Activated T-helper 17 cell treated with anti-CD3 and anti-CD28 coated beads, Interleukin-2, amount 50 U/mL, for 72 hours (primary cell): ENCODE data around the gene PDE6A. TPM values are rescaled to one million over a fixed set of nuclear protein-coding genes. Genes with fewer than 3 reads are reported as not detected.
A peak's percentile ranks its signal among the peaks of the same experiment; 100 is the strongest.

Experiments used
- ATAC-seq: fragments of 150-1000 bp; cut with Tn5 transposase; replicated peaks from 2 replicates; pipeline ENCODE4 v1.10.0; 2021; ENCODE audit warnings: mild to moderate bottlenecking, moderate library complexity
- H3K27ac Mint-ChIP-seq: one replicate; pipeline ENCODE4 v1.8.0; 2022; ENCODE audit warnings: mixed read lengths
- H3K27me3 Mint-ChIP-seq: one replicate; pipeline ENCODE4 v1.8.0; 2022; ENCODE audit warnings: mixed read lengths
- H3K36me3 Mint-ChIP-seq: one replicate; pipeline ENCODE4 v1.8.0; 2022; ENCODE audit warnings: low read depth, mild to moderate bottlenecking, mixed read lengths
- H3K4me1 Mint-ChIP-seq: one replicate; pipeline ENCODE4 v1.8.0; 2022; ENCODE audit warnings: mixed read lengths
- H3K4me3 Mint-ChIP-seq: one replicate; pipeline ENCODE4 v1.8.0; 2022; ENCODE audit warnings: mild to moderate bottlenecking, mixed read lengths
- H3K9me3 Mint-ChIP-seq: one replicate; pipeline ENCODE4 v1.8.0; 2022; ENCODE audit warnings: mixed read lengths
- total RNA-seq, 2 donors: library from RNA; stranded (reverse); gene quantifications; one replicate each; pipeline ENCODE4 v1.2.3, GENCODE V29; 2022

PDE6A gene
- total RNA-seq, 2 donors from 2014 or later, result not detected

DNA sequence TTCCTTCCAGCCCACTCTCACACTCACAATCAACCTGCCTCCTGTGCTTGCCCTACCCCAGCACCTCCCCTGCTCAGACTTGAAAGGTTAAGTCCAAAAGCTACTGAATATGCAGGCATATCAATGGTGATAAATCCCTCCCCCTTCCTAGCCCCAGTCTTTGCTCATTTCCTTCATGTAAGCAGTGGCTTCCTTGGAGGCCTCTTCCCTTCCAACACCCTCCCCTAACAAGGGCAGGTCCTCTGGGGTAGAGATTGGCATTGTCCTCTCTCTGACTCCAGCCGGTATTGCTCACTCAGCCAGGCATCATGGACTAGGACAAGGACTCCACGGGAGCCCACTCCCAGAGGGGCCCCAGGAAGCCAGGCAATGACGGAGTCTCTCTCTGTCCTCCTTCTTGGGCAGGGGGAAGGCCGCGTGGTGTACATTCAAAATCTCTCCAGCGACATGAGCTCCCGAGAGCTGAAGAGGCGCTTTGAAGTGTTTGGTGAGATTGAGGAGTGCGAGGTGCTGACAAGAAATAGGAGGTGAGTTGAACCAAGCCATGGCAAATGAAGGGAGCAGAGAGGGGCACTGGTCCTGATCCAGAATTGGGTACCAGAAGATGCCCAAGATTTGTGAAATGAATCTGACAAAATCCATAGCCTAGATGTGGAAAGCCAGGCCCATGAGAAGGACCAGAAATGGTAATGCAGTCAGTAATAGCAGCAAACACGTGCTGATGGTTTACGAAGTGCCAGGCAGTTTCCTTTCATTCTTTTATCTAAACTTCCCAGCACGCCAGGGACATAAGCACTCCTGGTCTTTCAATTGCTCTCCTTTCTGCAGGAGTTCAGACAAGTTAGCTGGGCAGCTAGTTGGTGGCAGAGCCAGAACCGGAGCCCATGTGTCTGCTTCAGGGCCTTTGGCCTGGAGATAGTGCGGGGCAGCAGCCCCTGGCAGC lies 102.5 kb downstream of the PDE6A start:
- no peaks in the 10 kb centered on the region for H3K9me3 Mint-ChIP-seq
- H3K4me3 Mint-ChIP-seq, result no peak overlapping the region
- no peak overlapping the region for H3K27ac Mint-ChIP-seq
- H3K4me1 Mint-ChIP-seq, result no peaks in the 10 kb centered on the region
- no peak for ATAC-seq
- no peaks in the 10 kb centered on the region for H3K27me3 Mint-ChIP-seq
- peaks cover 18% of the 10 kb centered on the region for H3K36me3 Mint-ChIP-seq

- H3K4me1 Mint-ChIP-seq, result no peaks in the 10 kb centered on the region
- no peak overlapping the region for H3K27ac Mint-ChIP-seq
- no peak for ATAC-seq
- no peaks in the 10 kb centered on the region for H3K36me3 Mint-ChIP-seq
- H3K27me3 Mint-ChIP-seq, result no peaks in the 10 kb centered on the region
- no peaks in the 10 kb centered on the region for H3K9me3 Mint-ChIP-seq
- no peak overlapping the region for H3K4me3 Mint-ChIP-seq
Measured at GRCh38 chr5:149840226-149840825, 104.3 kb downstream of the PDE6A start.

- ATAC-seq, result no peak
- Mint-ChIP-seq H3K9me3 (no peaks in the 10 kb centered on the region), H3K27ac (no peak overlapping the region), H3K4me3 (no peak overlapping the region), H3K36me3 (no peaks in the 10 kb centered on the region), H3K4me1 (no peaks in the 10 kb centered on the region), H3K27me3 (no peaks in the 10 kb centered on the region)
Measured at GRCh38 chr5:149839761-149840160, 104.8 kb downstream of the PDE6A start.

GRCh38 chr5:149838881-149839739 lies 105.5 kb downstream of the PDE6A start:
- H3K27me3 Mint-ChIP-seq, result no peaks in the 10 kb centered on the region
- H3K4me3 Mint-ChIP-seq, result no peak overlapping the region
- H3K9me3 Mint-ChIP-seq, result no peaks in the 10 kb centered on the region
- no peak overlapping the region for H3K27ac Mint-ChIP-seq
- H3K36me3 Mint-ChIP-seq, result no peaks in the 10 kb centered on the region
- no peaks in the 10 kb centered on the region for H3K4me1 Mint-ChIP-seq
- no peak for ATAC-seq

GRCh38 chr5:149837680-149838269 lies 106.8 kb downstream of the PDE6A start:
- H3K4me1 Mint-ChIP-seq, result no peaks in the 10 kb centered on the region
- no peak overlapping the region for H3K4me3 Mint-ChIP-seq
- H3K27me3 Mint-ChIP-seq, result no peaks in the 10 kb centered on the region
- H3K27ac Mint-ChIP-seq, result no peak overlapping the region
- H3K9me3 Mint-ChIP-seq, result no peaks in the 10 kb centered on the region
- ATAC-seq, result no peak
- no peaks in the 10 kb centered on the region for H3K36me3 Mint-ChIP-seq

DNA sequence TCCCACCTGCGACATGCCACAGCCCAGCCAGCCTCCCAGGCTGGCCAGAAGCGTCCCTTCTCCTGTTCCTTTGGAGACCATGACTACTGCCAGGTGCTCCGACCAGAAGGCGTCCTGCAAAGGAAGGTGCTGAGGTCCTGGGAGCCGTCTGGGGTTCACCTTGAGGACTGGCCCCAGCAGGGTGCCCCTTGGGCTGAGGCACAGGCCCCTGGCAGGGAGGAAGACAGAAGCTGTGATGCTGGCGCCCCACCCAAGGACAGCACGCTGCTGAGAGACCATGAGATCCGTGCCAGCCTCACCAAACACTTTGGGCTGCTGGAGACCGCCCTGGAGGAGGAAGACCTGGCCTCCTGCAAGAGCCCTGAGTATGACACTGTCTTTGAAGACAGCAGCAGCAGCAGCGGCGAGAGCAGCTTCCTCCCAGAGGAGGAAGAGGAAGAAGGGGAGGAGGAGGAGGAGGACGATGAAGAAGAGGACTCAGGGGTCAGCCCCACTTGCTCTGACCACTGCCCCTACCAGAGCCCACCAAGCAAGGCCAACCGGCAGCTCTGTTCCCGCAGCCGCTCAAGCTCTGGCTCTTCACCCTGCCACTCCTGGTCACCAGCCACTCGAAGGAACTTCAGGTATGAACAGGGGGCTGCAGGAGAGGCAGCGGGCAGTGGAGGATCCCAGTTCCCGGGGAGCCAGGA lies 108.0 kb downstream of the PDE6A start:
- no peak overlapping the region for H3K4me3 Mint-ChIP-seq

DNA sequence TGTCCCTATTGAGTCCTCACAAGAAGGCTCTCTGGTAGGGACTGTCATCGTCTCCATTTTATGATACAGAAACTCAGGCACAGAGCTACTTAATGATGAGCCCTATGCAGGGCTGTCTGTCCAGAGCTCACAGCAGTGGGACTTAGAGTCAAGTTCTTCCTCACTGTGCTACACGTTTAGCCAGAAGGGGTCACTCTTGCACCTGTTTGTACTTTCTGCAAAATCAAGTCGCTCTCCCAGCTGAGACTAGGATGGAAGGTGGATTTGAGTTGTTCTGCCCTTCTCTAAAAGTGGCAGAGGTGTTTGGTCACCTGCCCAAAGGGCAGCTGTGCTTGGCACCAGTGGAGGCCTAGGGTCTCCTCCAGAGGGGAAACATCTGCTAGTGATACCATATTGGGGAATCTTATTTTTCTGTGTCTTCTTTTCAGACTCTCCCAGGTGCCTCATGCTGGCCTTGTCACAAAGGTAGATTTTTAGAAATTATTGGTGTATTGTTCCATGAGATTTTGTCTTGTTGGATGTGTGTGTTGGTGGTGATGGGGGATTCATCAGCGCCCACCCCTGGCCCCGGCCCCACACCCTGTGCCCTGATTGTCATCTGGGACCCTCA lies 110.2 kb downstream of the PDE6A start:
- Mint-ChIP-seq H3K4me1 (no peaks in the 10 kb centered on the region), H3K4me3 (no peak overlapping the region), H3K27me3 (no peaks in the 10 kb centered on the region), H3K9me3 (no peaks in the 10 kb centered on the region), H3K27ac (no peak overlapping the region), H3K36me3 (no peaks in the 10 kb centered on the region)
- ATAC-seq, result peak; percentile 52

More for the DNA sequence above, 108.0 kb downstream of the PDE6A start:
- H3K4me1 Mint-ChIP-seq, result no peaks in the 10 kb centered on the region
- H3K36me3 Mint-ChIP-seq, result no peaks in the 10 kb centered on the region
- ATAC-seq, result no peak
- no peaks in the 10 kb centered on the region for H3K27me3 Mint-ChIP-seq
- H3K9me3 Mint-ChIP-seq, result no peaks in the 10 kb centered on the region
- peak overlapping the region; percentile 6 for H3K27ac Mint-ChIP-seq

DNA sequence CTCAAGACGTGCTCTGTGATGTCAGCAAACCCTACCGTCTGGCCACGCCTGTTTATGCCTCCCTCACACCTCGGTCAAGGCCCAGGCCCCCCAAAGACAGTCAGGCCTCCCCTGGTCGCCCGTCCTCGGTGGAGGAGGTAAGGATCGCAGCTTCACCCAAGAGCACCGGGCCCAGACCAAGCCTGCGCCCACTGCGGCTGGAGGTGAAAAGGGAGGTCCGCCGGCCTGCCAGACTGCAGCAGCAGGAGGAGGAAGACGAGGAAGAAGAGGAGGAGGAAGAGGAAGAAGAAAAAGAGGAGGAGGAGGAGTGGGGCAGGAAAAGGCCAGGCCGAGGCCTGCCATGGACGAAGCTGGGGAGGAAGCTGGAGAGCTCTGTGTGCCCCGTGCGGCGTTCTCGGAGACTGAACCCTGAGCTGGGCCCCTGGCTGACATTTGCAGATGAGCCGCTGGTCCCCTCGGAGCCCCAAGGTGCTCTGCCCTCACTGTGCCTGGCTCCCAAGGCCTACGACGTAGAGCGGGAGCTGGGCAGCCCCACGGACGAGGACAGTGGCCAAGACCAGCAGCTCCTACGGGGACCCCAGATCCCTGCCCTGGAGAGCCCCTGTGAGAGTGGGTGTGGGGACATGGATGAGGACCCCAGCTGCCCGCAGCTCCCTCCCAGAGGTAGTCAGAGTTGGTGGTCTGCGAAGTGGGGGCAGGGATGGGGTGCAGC lies 111.3 kb downstream of the PDE6A start:
- ATAC-seq, result no peak
- Mint-ChIP-seq H3K9me3 (no peaks in the 10 kb centered on the region), H3K4me3 (no peak overlapping the region), H3K27me3 (no peaks in the 10 kb centered on the region), H3K27ac (no peak overlapping the region), H3K36me3 (no peaks in the 10 kb centered on the region), H3K4me1 (peaks cover 5% of the 10 kb centered on the region)

DNA sequence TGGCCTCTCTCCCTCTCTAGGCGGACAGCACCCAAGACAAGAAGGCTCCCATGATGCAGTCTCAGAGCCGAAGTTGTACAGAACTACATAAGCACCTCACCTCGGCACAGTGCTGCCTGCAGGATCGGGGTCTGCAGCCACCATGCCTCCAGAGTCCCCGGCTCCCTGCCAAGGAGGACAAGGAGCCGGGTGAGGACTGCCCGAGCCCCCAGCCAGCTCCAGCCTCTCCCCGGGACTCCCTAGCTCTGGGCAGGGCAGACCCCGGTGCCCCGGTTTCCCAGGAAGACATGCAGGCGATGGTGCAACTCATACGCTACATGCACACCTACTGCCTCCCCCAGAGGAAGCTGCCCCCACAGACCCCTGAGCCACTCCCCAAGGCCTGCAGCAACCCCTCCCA lies 112.0 kb downstream of the PDE6A start:
- peaks cover 6% of the 10 kb centered on the region for H3K4me1 Mint-ChIP-seq
- H3K36me3 Mint-ChIP-seq, result no peaks in the 10 kb centered on the region
- no peaks in the 10 kb centered on the region for H3K9me3 Mint-ChIP-seq
- no peak overlapping the region for H3K27ac Mint-ChIP-seq
- no peak for ATAC-seq
- H3K27me3 Mint-ChIP-seq, result no peaks in the 10 kb centered on the region
- no peak overlapping the region for H3K4me3 Mint-ChIP-seq

DNA sequence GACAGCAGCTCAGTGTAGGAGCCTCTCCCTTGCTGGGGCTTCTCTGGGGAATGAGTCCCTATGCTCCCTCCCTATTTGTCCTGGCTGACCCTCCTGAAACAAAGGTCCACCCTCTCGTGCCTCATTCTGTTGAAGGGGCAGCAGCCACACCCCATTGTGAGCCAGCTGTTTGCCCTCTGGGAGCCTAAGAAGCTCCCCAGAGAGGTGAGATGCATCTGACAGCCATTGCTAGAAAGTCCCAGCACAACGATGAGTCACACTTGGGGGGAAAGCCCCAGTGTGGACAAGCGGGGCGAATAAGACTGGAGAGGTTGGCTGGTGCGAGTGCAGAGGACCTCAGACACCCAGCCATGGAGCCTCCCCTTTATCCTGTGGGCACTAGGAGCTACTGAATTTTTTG lies 113.1 kb downstream of the PDE6A start:
- Mint-ChIP-seq H3K9me3 (no peaks in the 10 kb centered on the region), H3K27ac (no peak overlapping the region), H3K36me3 (peaks cover 6% of the 10 kb centered on the region), H3K4me3 (no peak overlapping the region), H3K27me3 (no peaks in the 10 kb centered on the region), H3K4me1 (peaks cover 6% of the 10 kb centered on the region)
- peak; percentile 93 for ATAC-seq

GRCh38 chr5:149830579-149830978 lies 114.0 kb downstream of the PDE6A start:
- no peak overlapping the region for H3K27ac Mint-ChIP-seq
- H3K4me1 Mint-ChIP-seq, result peaks cover 6% of the 10 kb centered on the region
- no peaks in the 10 kb centered on the region for H3K27me3 Mint-ChIP-seq
- no peaks in the 10 kb centered on the region for H3K9me3 Mint-ChIP-seq
- H3K36me3 Mint-ChIP-seq, result peaks cover 6% of the 10 kb centered on the region
- ATAC-seq, result no peak
- no peak overlapping the region for H3K4me3 Mint-ChIP-seq

DNA sequence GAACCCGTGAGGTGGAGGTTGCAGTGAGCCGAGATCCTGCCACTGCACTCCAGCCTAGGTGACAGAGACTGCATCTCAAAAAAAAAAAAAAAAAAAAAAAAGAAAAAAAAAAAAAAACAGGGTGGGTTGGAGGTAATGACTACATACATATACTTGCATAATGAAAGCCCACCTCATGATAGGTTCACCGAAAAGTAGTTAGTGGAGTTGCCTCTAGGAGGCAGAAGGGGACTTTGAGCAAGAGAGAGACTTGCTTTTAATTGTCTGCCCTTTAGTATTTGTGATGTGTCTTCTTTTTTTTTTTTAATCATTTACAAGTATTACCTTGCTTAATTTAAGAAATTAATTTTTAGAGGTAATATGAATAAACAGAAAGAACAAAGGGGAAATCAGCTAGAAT lies 114.6 kb downstream of the PDE6A start:
- ATAC-seq, result no peak
- Mint-ChIP-seq H3K27ac (no peak overlapping the region), H3K36me3 (peaks cover 6% of the 10 kb centered on the region), H3K9me3 (no peaks in the 10 kb centered on the region), H3K4me3 (no peak overlapping the region), H3K27me3 (no peaks in the 10 kb centered on the region), H3K4me1 (peaks cover 6% of the 10 kb centered on the region)
